ENCODE results near the gene LGALS8.

LGALS8 gene

GRCh38 chr1:236511735-236512418 lies 11.9 kb upstream of the LGALS8 start:
- TF ChIP-seq, protein P1, sequence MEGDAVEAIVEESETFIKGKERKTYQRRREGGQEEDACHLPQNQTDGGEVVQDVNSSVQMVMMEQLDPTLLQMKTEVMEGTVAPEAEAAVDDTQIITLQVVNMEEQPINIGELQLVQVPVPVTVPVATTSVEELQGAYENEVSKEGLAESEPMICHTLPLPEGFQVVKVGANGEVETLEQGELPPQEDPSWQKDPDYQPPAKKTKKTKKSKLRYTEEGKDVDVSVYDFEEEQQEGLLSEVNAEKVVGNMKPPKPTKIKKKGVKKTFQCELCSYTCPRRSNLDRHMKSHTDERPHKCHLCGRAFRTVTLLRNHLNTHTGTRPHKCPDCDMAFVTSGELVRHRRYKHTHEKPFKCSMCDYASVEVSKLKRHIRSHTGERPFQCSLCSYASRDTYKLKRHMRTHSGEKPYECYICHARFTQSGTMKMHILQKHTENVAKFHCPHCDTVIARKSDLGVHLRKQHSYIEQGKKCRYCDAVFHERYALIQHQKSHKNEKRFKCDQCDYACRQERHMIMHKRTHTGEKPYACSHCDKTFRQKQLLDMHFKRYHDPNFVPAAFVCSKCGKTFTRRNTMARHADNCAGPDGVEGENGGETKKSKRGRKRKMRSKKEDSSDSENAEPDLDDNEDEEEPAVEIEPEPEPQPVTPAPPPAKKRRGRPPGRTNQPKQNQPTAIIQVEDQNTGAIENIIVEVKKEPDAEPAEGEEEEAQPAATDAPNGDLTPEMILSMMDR (IDR thresholded peaks at IDR 0.05; ENCODE audit: low read depth, low read length) = no peak

DNA sequence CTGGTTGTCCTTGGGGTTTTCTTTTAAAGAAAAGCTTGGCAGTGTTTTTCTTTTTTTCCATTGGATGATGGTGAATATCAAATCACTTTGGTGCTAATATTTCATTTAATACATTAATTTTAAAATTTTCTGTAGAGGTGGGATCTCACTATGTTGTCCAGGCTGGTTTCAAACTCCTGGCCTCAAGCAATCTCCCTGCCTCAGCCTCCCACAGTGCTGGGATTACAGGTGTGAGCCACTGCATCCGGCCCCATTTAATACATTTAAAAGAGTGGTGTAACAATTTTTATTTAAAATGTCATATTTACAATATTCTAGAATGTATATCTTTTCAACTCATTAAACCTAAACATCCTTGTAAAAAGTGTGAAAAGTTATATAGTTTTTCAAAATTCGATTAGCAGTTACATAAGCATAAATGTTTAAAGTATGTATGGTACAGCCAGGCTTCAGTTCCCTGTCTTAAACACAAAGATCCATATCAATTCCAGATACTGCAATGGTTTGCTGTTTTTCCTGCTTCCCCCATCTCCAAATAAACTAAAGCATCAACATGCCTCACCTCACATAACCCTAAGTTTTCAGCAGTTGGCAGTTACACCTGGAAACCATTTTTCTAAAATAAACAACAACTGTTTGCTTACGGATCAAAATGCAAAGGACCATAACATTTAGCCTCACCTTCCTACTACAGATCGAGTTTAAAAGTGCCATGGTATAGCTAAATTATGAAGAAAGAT lies 8.9 kb upstream of the LGALS8 start:
- TF ChIP-seq, protein P1 (IDR thresholded peaks at IDR 0.05; ENCODE audit: low read depth, low read length) = no peak
- H3K4me3 ChIP-seq (ENCODE audit: low read depth, low read length) = no peak overlapping the region

More at GRCh38 chr1:236511735-236512418, 11.9 kb upstream of the LGALS8 start:
- no peak overlapping the region for H3K4me3 ChIP-seq (ENCODE audit: low read depth, low read length)

- H3K4me3 ChIP-seq (ENCODE audit: low read depth, low read length) = no peak overlapping the region
- TF ChIP-seq, protein P1 (IDR thresholded peaks at IDR 0.05; ENCODE audit: low read depth, low read length) = no peak
Observed at GRCh38 chr1:236515443-236515958, 8.3 kb upstream of the LGALS8 start.

- TF ChIP-seq, protein P1 (IDR thresholded peaks at IDR 0.05; ENCODE audit: low read depth, low read length) = no peak
- H3K4me3 ChIP-seq (ENCODE audit: low read depth, low read length) = no peak overlapping the region
Observed at GRCh38 chr1:236516929-236517704, 6.7 kb upstream of the LGALS8 start.

GRCh38 chr1:236518322-236518721 lies 5.5 kb upstream of the LGALS8 start:
- TF ChIP-seq, protein P1 (IDR thresholded peaks at IDR 0.05; ENCODE audit: low read depth, low read length) = no peak
- no peak overlapping the region for H3K4me3 ChIP-seq (ENCODE audit: low read depth, low read length)

GRCh38 chr1:236520445-236521005 lies 3.3 kb upstream of the LGALS8 start:
- TF ChIP-seq, protein P1 (IDR thresholded peaks at IDR 0.05; ENCODE audit: low read depth, low read length) = no peak
- H3K4me3 ChIP-seq (ENCODE audit: low read depth, low read length) = no peak overlapping the region

Data from WI38 (cell line).